Loucy (cell line): ENCODE data around the gene FNDC8.

Experiments used
- H2AFZ ChIP-seq: fragments of 200-600 bp; sonication (generic); 2 replicates; pipeline ENCODE4 v1.6.0; 2016; ENCODE audit warnings: antibody characterized with exemption, mild to moderate bottlenecking, low read length, moderate library complexity
- H3F3A ChIP-seq: fragments of 200-600 bp; 2 replicates; pipeline ENCODE4 v1.6.0; 2016; ENCODE audit warnings: antibody characterized with exemption, low read depth, mild to moderate bottlenecking
- H3K27me3 ChIP-seq: fragments of 200-600 bp; sonication (generic); 2 replicates; pipeline ENCODE4 v1.6.1; 2014; ENCODE audit warnings: low read length, mild to moderate bottlenecking; ENCODE audit not compliant: insufficient read depth, poor library complexity, severe bottlenecking
- H3K36me3 ChIP-seq: fragments of 200-600 bp; sonication (generic); 2 replicates; pipeline ENCODE4 v1.6.1; 2016; ENCODE audit warnings: low read length; ENCODE audit not compliant: insufficient read depth
- H3K4me1 ChIP-seq: fragments of 200-600 bp; sonication (generic); 2 replicates; pipeline ENCODE4 v1.5.1; 2014; ENCODE audit warnings: low read length, mild to moderate bottlenecking; ENCODE audit not compliant: insufficient read depth, poor library complexity, severe bottlenecking
- H3K4me2 ChIP-seq: fragments of 200-600 bp; sonication (generic); 2 replicates; pipeline ENCODE4 v1.6.0; 2014; ENCODE audit warnings: antibody characterized with exemption, low read length, low read depth, mild to moderate bottlenecking; ENCODE audit not compliant: poor library complexity, severe bottlenecking
- H3K4me3 ChIP-seq: fragments of 200-600 bp; sonication (generic); 2 replicates; pipeline ENCODE4 v1.5.1; 2014; ENCODE audit warnings: low read length, mild to moderate bottlenecking, mixed read lengths; ENCODE audit not compliant: poor library complexity, severe bottlenecking
- H3K79me2 ChIP-seq: fragments of 200-600 bp; sonication (generic); 2 replicates; pipeline ENCODE4 v1.6.1; 2014; ENCODE audit warnings: low read length; ENCODE audit not compliant: insufficient read depth
- H3K9ac ChIP-seq: fragments of 200-600 bp; sonication (generic); 2 replicates; pipeline ENCODE4 v1.6.0; 2014; ENCODE audit warnings: mild to moderate bottlenecking, low read depth, low read length, moderate library complexity; ENCODE audit not compliant: poor library complexity, severe bottlenecking
- H3K9me2 ChIP-seq: fragments of 200-600 bp; sonication (generic); replicated peaks from 2 replicates; pipeline ENCODE4 v1.6.1; 2016; ENCODE audit warnings: low read depth, low read length, mixed read lengths
- H3K9me3 ChIP-seq: fragments of 200-600 bp; sonication (generic); 2 replicates; pipeline ENCODE4 v1.6.1; 2014; ENCODE audit warnings: mild to moderate bottlenecking, antibody characterized with exemption, low read length, low read depth; ENCODE audit not compliant: insufficient read depth
- H4K20me1 ChIP-seq: fragments of 200-600 bp; sonication (generic); 2 replicates; pipeline ENCODE4 v1.6.0; 2014; ENCODE audit warnings: antibody characterized with exemption, low read length, mild to moderate bottlenecking; ENCODE audit not compliant: insufficient read depth, poor library complexity, severe bottlenecking
- EZH2phosphoT487 ChIP-seq: fragments of 200-600 bp; IDR thresholded peaks from 2 replicates; pipeline ENCODE4 v1.6.1; 2018; ENCODE audit warnings: antibody characterized with exemption, mild to moderate bottlenecking, moderate library complexity, borderline replicate concordance
- TF ChIP-seq, protein P1 (sequence below): fragments of 200-600 bp; sonication (generic); conservative IDR thresholded peaks from 2 replicates; pipeline ENCODE4 v1.5.1; 2014; ENCODE audit warnings: mild to moderate bottlenecking, antibody characterized with exemption, low read length

Gene FNDC8

DNA sequence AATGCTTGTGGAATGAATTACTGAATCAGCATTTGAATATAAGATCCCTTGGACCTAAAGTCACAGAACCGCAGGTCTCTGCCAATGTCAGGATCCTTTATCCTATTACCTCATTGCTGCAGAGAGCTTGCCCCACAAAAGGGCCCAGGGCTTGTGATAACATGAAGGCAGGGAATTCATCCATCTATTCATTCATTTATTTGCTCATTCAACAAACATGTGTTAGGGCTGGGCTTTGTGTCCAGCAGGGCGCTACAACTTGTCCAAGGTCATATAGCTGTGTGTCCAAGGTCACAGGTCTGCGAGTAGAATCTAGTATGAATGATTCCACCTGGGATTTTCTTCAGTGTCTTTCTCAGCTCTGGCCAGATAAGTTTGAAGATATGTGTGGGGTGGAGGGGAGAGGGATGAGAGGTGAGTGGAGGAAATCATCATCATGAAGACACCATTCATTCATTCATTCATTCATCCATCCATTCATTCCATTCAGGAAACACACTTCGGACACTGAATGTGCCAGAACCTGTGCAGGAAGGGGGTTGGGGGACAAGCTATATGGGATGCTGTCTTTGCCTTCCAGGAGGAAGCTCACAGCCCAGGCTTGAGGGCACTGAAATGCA lies 24.9 kb downstream of the FNDC8 start:
- Histone ChIP-seq H3K36me3 (no peaks in the 10 kb centered on the region), H3K9ac (no peak overlapping the region), H3F3A (no peaks in the 10 kb centered on the region), H4K20me1 (no peaks in the 10 kb centered on the region), H3K4me2 (no peak overlapping the region), H3K9me2 (no peaks in the 10 kb centered on the region), H3K9me3 (no peaks in the 10 kb centered on the region), H3K4me1 (no peaks in the 10 kb centered on the region), H3K79me2 (peaks cover 7% of the 10 kb centered on the region), H3K27me3 (no peaks in the 10 kb centered on the region), H3K4me3 (no peak overlapping the region), H2AFZ (no peak overlapping the region)
- TF ChIP-seq, protein P1, sequence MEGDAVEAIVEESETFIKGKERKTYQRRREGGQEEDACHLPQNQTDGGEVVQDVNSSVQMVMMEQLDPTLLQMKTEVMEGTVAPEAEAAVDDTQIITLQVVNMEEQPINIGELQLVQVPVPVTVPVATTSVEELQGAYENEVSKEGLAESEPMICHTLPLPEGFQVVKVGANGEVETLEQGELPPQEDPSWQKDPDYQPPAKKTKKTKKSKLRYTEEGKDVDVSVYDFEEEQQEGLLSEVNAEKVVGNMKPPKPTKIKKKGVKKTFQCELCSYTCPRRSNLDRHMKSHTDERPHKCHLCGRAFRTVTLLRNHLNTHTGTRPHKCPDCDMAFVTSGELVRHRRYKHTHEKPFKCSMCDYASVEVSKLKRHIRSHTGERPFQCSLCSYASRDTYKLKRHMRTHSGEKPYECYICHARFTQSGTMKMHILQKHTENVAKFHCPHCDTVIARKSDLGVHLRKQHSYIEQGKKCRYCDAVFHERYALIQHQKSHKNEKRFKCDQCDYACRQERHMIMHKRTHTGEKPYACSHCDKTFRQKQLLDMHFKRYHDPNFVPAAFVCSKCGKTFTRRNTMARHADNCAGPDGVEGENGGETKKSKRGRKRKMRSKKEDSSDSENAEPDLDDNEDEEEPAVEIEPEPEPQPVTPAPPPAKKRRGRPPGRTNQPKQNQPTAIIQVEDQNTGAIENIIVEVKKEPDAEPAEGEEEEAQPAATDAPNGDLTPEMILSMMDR, result no peak
- no peak for TF ChIP-seq EZH2phosphoT487

DNA sequence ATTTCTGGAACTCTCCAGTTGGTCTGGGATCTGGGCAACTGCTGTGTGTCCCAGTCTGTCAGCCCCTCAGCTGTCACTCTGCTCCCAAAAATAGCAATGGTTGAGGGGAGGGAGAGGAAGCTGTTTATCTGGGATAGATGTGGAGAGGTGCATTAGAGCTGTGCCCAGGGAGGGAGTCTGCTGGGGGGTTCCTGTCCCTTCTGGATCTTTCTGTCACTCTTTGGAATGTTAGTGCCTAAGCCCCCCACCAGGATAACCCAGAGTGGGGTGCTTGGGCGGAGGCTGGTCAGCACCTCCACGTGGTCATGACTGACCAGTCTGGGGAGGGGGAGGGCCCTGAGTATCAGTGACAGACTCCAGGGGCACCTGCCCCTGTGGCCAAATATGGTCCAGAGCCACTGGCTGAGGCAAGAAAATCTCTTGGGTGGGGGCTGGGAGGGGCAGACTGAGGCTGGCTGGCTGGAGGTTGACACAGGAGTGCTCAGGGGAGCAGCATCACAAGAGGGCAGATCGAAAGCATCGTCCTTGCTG lies 26.0 kb downstream of the FNDC8 start, which contains the start of gene UNC45B:
Gene UNC45B (plus strand): TSS at position 443 of the 531 bp plus-strand sequence. CDS start 447 bp downstream, outside the sequence.
- no peaks in the 10 kb centered on the region for H3K4me1 ChIP-seq
- no peaks in the 10 kb centered on the region for H3K36me3 ChIP-seq
- no peak within 1 kb of the TSS for H3K4me2 ChIP-seq
- H2AFZ ChIP-seq, result no peak within 1 kb of the TSS
- H3K27me3 ChIP-seq, result no peaks in the 10 kb centered on the region
- TF ChIP-seq, protein P1, result no peak
- TF ChIP-seq EZH2phosphoT487, result no peak
- no peaks in the 10 kb centered on the region for H3K9me2 ChIP-seq
- no peak within 1 kb of the TSS for H3K9ac ChIP-seq
- H3F3A ChIP-seq, result no peaks in the 10 kb centered on the region
- no peaks in the 10 kb centered on the region for H3K9me3 ChIP-seq
- no peaks in the 10 kb centered on the region for H4K20me1 ChIP-seq
- no peaks in the 10 kb centered on the region for H3K79me2 ChIP-seq
- H3K4me3 ChIP-seq, result no peak within 1 kb of the TSS

DNA sequence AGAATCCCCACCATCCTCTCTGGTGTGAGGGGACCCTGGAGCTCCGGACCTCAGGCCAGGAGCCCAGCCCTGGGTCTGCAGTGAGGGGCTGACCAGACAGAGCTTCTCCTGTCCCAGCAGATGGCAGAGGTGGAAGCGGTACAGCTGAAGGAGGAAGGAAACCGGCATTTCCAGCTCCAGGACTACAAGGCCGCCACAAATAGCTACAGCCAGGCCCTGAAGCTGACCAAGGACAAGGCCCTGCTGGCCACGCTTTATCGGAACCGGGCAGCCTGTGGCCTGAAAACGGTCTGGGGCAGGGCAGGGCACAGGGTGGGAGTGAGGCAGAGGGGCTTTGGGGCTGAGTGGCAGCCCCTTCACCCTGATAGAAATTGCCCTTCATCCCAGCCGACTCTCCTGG lies 26.7 kb downstream of the FNDC8 start:
- Histone ChIP-seq H3F3A (no peaks in the 10 kb centered on the region), H3K4me2 (no peak overlapping the region), H2AFZ (no peak overlapping the region), H4K20me1 (no peaks in the 10 kb centered on the region), H3K27me3 (no peaks in the 10 kb centered on the region), H3K4me1 (no peaks in the 10 kb centered on the region), H3K9me2 (no peaks in the 10 kb centered on the region), H3K36me3 (no peaks in the 10 kb centered on the region), H3K9me3 (no peaks in the 10 kb centered on the region), H3K9ac (no peak overlapping the region), H3K79me2 (no peaks in the 10 kb centered on the region), H3K4me3 (no peak overlapping the region)
- TF ChIP-seq, protein P1, result no peak
- TF ChIP-seq EZH2phosphoT487, result no peak
